ENCODE data around the gene ERMARD.

GRCh38 chr6:169783401-169783800, 32.0 kb downstream of the ERMARD start:
- TF ChIP-seq POLR2A (IDR thresholded peaks at IDR 0.05; ENCODE audit: low read depth, low read length) (no peak), EZH2 (IDR thresholded peaks at IDR 0.05; ENCODE audit: borderline replicate concordance, low read depth, low read length, severe bottlenecking) (no peak)

All from endothelial cell of umbilical vein (primary cell).